K562 (cell line): ENCODE results near the gene LARP6. TPM values are rescaled to one million over a fixed set of nuclear protein-coding genes. Genes with fewer than 3 reads are reported as not detected.

ENCODE experiments used
- ATAC-seq: fragments of 200-7000 bp; cut with Tn5 transposase; 3 replicates; pipeline ENCODE4 v1.9.1; 2020; ENCODE audit warnings: moderate library complexity
- BruUV-seq: library from RNA; stranded (reverse); fragments of 400-500 nt; replicated peaks from 2 replicates; lab custom pipeline; 2021; lab: Mats Ljungman, UMichigan
- CTCF ChIA-PET: fragments of 300-600 bp; formaldehyde crosslinking; extraction: SDS; loops from one replicate; lab custom pipeline; 2021; ENCODE audit warnings: low intra/inter-chr PET ratio; lab: Yijun Ruan, JAX
- POLR2A ChIA-PET: fragments of 300-600, 350-650 bp; sonication (Branson Sonifier 250); formaldehyde crosslinking; extraction: SDS; loops from one replicate; lab custom pipeline; 2021; ENCODE audit warnings: antibody characterized with exemption, inconsistent platforms; lab: Yijun Ruan, JAX
- DNase-seq, 4 experiments: peaks; one replicate each; pipeline versions ENCODE4 v3.0.0 to v3.0.0-alpha.2; 2011 to 2018; ENCODE audit warnings: low spot score in 3 of 4, mixed read lengths in 3 of 4; ENCODE audit errors: extremely low read depth in 1 of 4
- FAIRE-seq: peaks from 2 replicates; lab custom pipeline; 2011; peaks lifted over from hg19 to GRCh38; lab: Jason Lieb, UNC
- H2AFZ ChIP-seq: 2 replicates; pipeline ENCODE4 v1.6.0; 2011; ENCODE audit warnings: low read depth, low read length, control low read depth, inconsistent platforms
- H3K27ac ChIP-seq: fragments of 200-600 bp; 3 replicates; pipeline ENCODE4 v1.8.0; 2011; ENCODE audit warnings: low read depth, mild to moderate bottlenecking, control low read depth, inconsistent platforms, low read length, moderate library complexity, mixed read lengths; ENCODE audit errors: extremely low read depth
- H3K27me3 ChIP-seq, 2 experiments: fragments of 300-600 bp in 1 of 2; 2 replicates in 1 of 2; 3 replicates in 1 of 2; pipeline versions ENCODE4 v1.6.0 to v1.8.0; 2011; ENCODE audit warnings: inconsistent platforms in 2 of 2, low read length in 2 of 2, mild to moderate bottlenecking in 1 of 2, mixed read lengths in 1 of 2, moderate library complexity in 1 of 2; ENCODE audit not compliant: control insufficient read depth in 2 of 2, insufficient read depth in 2 of 2
- H3K36me3 ChIP-seq: fragments of 300-600 bp; 3 replicates; pipeline ENCODE4 v1.8.0; 2011; ENCODE audit warnings: mild to moderate bottlenecking, low read length, inconsistent platforms; ENCODE audit not compliant: control insufficient read depth, insufficient read depth
- H3K4me1 ChIP-seq, 2 experiments: fragments of 200-600 bp in 1 of 2; replicated peaks in 1 of 2; 2 replicates in 1 of 2; 3 replicates in 1 of 2; pipeline versions ENCODE4 v1.5.1 to v1.8.0; 2011; ENCODE audit warnings: inconsistent platforms in 2 of 2, low read length in 2 of 2, mild to moderate bottlenecking in 1 of 2, mixed read lengths in 1 of 2, moderate library complexity in 1 of 2; ENCODE audit not compliant: control insufficient read depth in 2 of 2, insufficient read depth in 2 of 2
- H3K4me2 ChIP-seq: 2 replicates; pipeline ENCODE4 v1.6.1; 2011; ENCODE audit warnings: low read length, control low read depth, inconsistent platforms, mixed read lengths; ENCODE audit not compliant: insufficient read depth
- H3K4me3 ChIP-seq: fragments of 200-600 bp; sonication (generic), shearing (Covaris generic); 2 replicates; pipeline ENCODE4 v1.5.1; 2016; ENCODE audit warnings: control low read depth, inconsistent platforms
- H3K79me2 ChIP-seq: fragments of 200-600 bp; 3 replicates; pipeline ENCODE4 v1.8.0; 2011; ENCODE audit warnings: low read length, inconsistent platforms; ENCODE audit not compliant: control insufficient read depth, insufficient read depth
- H3K9ac ChIP-seq, 2 experiments: 2 replicates each; pipeline versions ENCODE4 v1.6.0 to v1.6.1; 2011; ENCODE audit warnings: low read depth in 2 of 2, low read length in 2 of 2, control low read depth in 1 of 2, inconsistent platforms in 1 of 2, mild to moderate bottlenecking in 1 of 2, mixed read lengths in 1 of 2; ENCODE audit not compliant: insufficient read depth in 1 of 2
- H3K9me1 ChIP-seq: one replicate; pipeline ENCODE4 v1.6.0; 2011; ENCODE audit warnings: inconsistent platforms, mild to moderate bottlenecking, low read length, moderate library complexity; ENCODE audit not compliant: control insufficient read depth, insufficient read depth
- H3K9me3 ChIP-seq: replicated peaks from 2 replicates; pipeline ENCODE4 v1.5.1; 2011; ENCODE audit warnings: low read depth, low read length, inconsistent platforms; ENCODE audit not compliant: control insufficient read depth, insufficient read depth
- H4K20me1 ChIP-seq: replicated peaks from 2 replicates; pipeline ENCODE4 v1.6.1; 2011; ENCODE audit warnings: low read length, inconsistent platforms, mixed read lengths; ENCODE audit not compliant: control insufficient read depth, insufficient read depth
- ARID1B ChIP-seq: fragments of 450-650 bp; IDR thresholded peaks from 2 replicates; pipeline ENCODE4 v1.6.1; 2016; ENCODE audit warnings: antibody characterized with exemption, mild to moderate bottlenecking, inconsistent platforms
- C11orf30 ChIP-seq: fragments of 450-650 bp; IDR thresholded peaks from 2 replicates; pipeline ENCODE4 v1.6.1; 2016; ENCODE audit warnings: low read depth, mild to moderate bottlenecking
- CBX1 ChIP-seq: sonication (generic); IDR thresholded peaks from 2 replicates; pipeline ENCODE4 v1.6.1; 2016; ENCODE audit warnings: antibody characterized with exemption, low read depth, mild to moderate bottlenecking
- CTCF ChIP-seq, 3 experiments: IDR thresholded peaks in 2 of 3; conservative IDR thresholded peaks in 1 of 3; 2 replicates each; pipeline ENCODE4 v1.5.1; 2011 to 2012; ENCODE audit warnings: low read length in 3 of 3, mild to moderate bottlenecking in 3 of 3, control low read depth in 2 of 3, improper control_type of control experiment in 1 of 3, inconsistent platforms in 1 of 3, low read depth in 1 of 3, mixed read lengths in 1 of 3, moderate library complexity in 1 of 3; ENCODE audit not compliant: insufficient read depth in 2 of 3
- GABPA ChIP-seq: fragments of 200-800 bp; sonication (Bioruptor generic); conservative IDR thresholded peaks from 2 replicates; pipeline ENCODE4 v1.6.1; 2016; ENCODE audit warnings: low read depth, missing genetic modification characterization, missing compliant biosample characterization
- IRF9 ChIP-seq: fragments of 450-650 bp; IDR thresholded peaks from 2 replicates; pipeline ENCODE4 v1.6.1; 2016; ENCODE audit warnings: missing biosample characterization, missing genetic modification characterization
- MAFG ChIP-seq: fragments of 450-650 bp; conservative IDR thresholded peaks from 2 replicates; pipeline ENCODE4 v1.6.1; 2016; ENCODE audit warnings: missing genetic modification characterization, missing compliant biosample characterization
- MCM7 ChIP-seq, 2 experiments: fragments of 450-650 bp; IDR thresholded peaks; 2 replicates each; pipeline ENCODE4 v1.6.1; 2016 to 2018
- NFE2 ChIP-seq: IDR thresholded peaks from 2 replicates; pipeline ENCODE4 v1.6.1; 2014; ENCODE audit warnings: antibody characterized with exemption, low read depth
- SP1 ChIP-seq: sonication (generic); formaldehyde crosslinking; IDR thresholded peaks from 2 replicates; pipeline ENCODE4 v1.8.1; 2022; ENCODE audit warnings: mild to moderate bottlenecking, missing genetic modification reagents
- TEAD1 ChIP-seq, 2 experiments: fragments of 450-650 bp in 1 of 2; sonication (generic) in 1 of 2; formaldehyde crosslinking; IDR thresholded peaks; 2 replicates each; pipeline versions ENCODE4 v1.4.0 to v1.8.0; 2020 to 2022; ENCODE audit warnings: mild to moderate bottlenecking in 2 of 2, missing genetic modification reagents in 1 of 2
- ZBTB49 ChIP-seq: sonication (generic); formaldehyde crosslinking; IDR thresholded peaks from 2 replicates; pipeline ENCODE4 v1.8.0; 2022; ENCODE audit warnings: missing genetic modification reagents, mild to moderate bottlenecking, borderline replicate concordance
- ZFP36 ChIP-seq: fragments of 150-350 bp; IDR thresholded peaks from 2 replicates; pipeline ENCODE4 v1.6.1; 2018; ENCODE audit warnings: low read length, low read depth; ENCODE audit not compliant: partially characterized antibody
- ZNF224 ChIP-seq: sonication (generic); formaldehyde crosslinking; IDR thresholded peaks from 2 replicates; pipeline ENCODE4 v1.8.0; 2022; ENCODE audit warnings: mild to moderate bottlenecking, missing genetic modification reagents
- ZNF586 ChIP-seq: fragments of 450-650 bp; formaldehyde crosslinking; conservative IDR thresholded peaks from 2 replicates; pipeline ENCODE4 v1.4.0; 2020; ENCODE audit warnings: mild to moderate bottlenecking, moderate library complexity
- WGBS: fragments of 100-300 bp; shearing (Covaris generic); methylation state at CpG from one replicate; pipeline ENCODE4 v1.1.6; 2016; ENCODE audit warnings: low coverage, mixed read lengths; ENCODE audit not compliant: insufficient coverage; ENCODE audit errors: missing lambda C conversion rate; 5-methylcytosine and 5-hydroxymethylcytosine counted together
- in situ Hi-C: fragments of 300-500 bp; cut with MboI; formaldehyde crosslinking; loops from 4 replicates; pipeline ENCODE4 v1.15.0; 2018; ENCODE audit warnings: inconsistent platforms, mixed read lengths
- intact Hi-C: fragments of 100-400 bp; cut with micrococcal nuclease; formaldehyde crosslinking; loops from 2 replicates; pipeline ENCODE4 v1.14.2; 2022
- polyA plus RNA-seq, 8 experiments: library from polyadenylated mRNA; depleted of rRNA in 4 of 8; stranded (reverse) in 5 of 8; unstranded in 3 of 8; fragments of >200 nt; fragmentation: Nextera tagmentation in 2 of 8; fragmentation: Illumina TruSeq in 1 of 8; extraction: Ambion mirVana in 2 of 8; extraction: Trizol in 1 of 8; gene quantifications; 2 replicates each; pipeline versions ENCODE4 v1.2.1 to v1.2.3, GENCODE V29; 2011 to 2014; ENCODE audit warnings: inconsistent platforms in 1 of 8, missing spikeins in 1 of 8
- total RNA-seq, 7 experiments: library from RNA; depleted of rRNA in 6 of 7; stranded (reverse); fragments of >200 nt in 6 of 7; fragmentation: Illumina TruSeq in 2 of 7; extraction: Trizol in 2 of 7; gene quantifications; 2 replicates each; pipeline versions ENCODE4 v1.2.1 to v1.2.3, GENCODE V29; 2011 to 2021; ENCODE audit warnings: low replicate concordance in 1 of 7

The LARP6 gene
- total and polyA plus RNA-seq, 9 of the 15 experiments (the other 6 are each of a cell fraction or from before 2014, with no cell fraction given) = not detected

- no peak for TF ChIP-seq ZBTB49 (CRISPR knock-in tag)
Observed at GRCh38 chr15:70867911-70868467, 14.0 kb upstream of the LARP6 start (continued).

- CTCF ChIA-PET = interaction anchor here (0.6 kb wide), 1 partner anchor 21 kb away, joined by 3 read pairs; no protein-coding TSS in a partner anchor
- intact Hi-C loops = no loop called here
- BruUV-seq = no TSS peak
- H3K27me3 ChIP-seq = no peaks in the 10 kb centered on the region
- in situ Hi-C loops = no loop called here
- no peak overlapping the region for H2AFZ ChIP-seq
- WGBS = 2% methylated on average over 5 of the region's 5 CpGs
- no peak overlapping the region for H3K27ac ChIP-seq
- no peak for FAIRE-seq
- H3K4me1 ChIP-seq = no peaks in the 10 kb centered on the region
- H3K9me1 ChIP-seq = no peaks in the 10 kb centered on the region
- H3K4me3 ChIP-seq = no peak overlapping the region
- DNase-seq = no peak
- POLR2A ChIA-PET = no interaction called here
- no peaks in the 10 kb centered on the region for H4K20me1 ChIP-seq
- no peak overlapping the region for H3K9ac ChIP-seq
- no peak overlapping the region for H3K4me2 ChIP-seq
- no peaks in the 10 kb centered on the region for H3K36me3 ChIP-seq
- no peaks in the 10 kb centered on the region for H3K9me3 ChIP-seq
- no peak for ATAC-seq
- H3K79me2 ChIP-seq = no peaks in the 10 kb centered on the region
- TF ChIP-seq ARID1B = no peak
- 0 out of 2 replicates have a peak, but pooled peaks have one; percentile 7 for TF ChIP-seq C11orf30
- no peak for TF ChIP-seq IRF9 (tag)
- TF ChIP-seq NFE2 = peak; percentile 62
- TF ChIP-seq ZNF224 (CRISPR knock-in tag) = no peak
- TF ChIP-seq ZNF586 (CRISPR knock-in tag) = no peak
- TF ChIP-seq CTCF (IDR thresholded peaks at IDR 0.05 in 2 of 3, conservative IDR thresholded peaks at IDR 0.05 in 1 of 3; ENCODE audit: insufficient read depth in 2 of 3, low read depth in 1 of 3, low read length in 3 of 3) = no peak
- peak; percentile 18; the same call in 1 of the 2 replicates for TF ChIP-seq MAFG (tag)
- no peak for TF ChIP-seq SP1
- no peak for TF ChIP-seq CBX1
- TF ChIP-seq ZFP36 = no peak
- TF ChIP-seq GABPA (tag) = no peak
- TF ChIP-seq MCM7 (IDR thresholded peaks at IDR 0.05) = no peak
- TF ChIP-seq TEAD1 (CRISPR knock-in tag; IDR thresholded peaks at IDR 0.05) = no peak
Observed at GRCh38 chr15:70866982-70867641, 13.2 kb upstream of the LARP6 start.
